Measurements from ENCODE around the gene SAPCD2. TPM values are rescaled to one million over a fixed set of nuclear protein-coding genes. Genes with fewer than 3 reads are reported as not detected.
"Not testable (repeated sequence)": the region's sequence is repeated elsewhere in the genome, so short reads cannot be mapped to it uniquely, and the experiment has no call there.

SAPCD2 gene, protein sequence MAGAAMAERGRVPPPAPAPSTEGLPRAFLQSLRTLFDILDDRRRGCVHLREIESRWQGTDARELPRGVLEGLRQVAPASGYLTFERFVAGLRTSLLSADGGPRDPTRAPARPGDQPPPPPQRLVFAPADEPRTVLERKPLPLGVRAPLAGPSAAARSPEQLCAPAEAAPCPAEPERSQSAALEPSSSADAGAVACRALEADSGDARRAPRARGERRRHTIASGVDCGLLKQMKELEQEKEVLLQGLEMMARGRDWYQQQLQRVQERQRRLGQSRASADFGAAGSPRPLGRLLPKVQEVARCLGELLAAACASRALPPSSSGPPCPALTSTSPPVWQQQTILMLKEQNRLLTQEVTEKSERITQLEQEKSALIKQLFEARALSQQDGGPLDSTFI
- 2.5 TPM for polyA plus RNA-seq (2012; ENCODE audit: missing spikeins)

- FAIRE-seq (peak; percentile 92), DNase-seq (ENCODE audit: insufficient read length) (peak; percentile 91)
Observed at GRCh38 chr9:137070201-137070905, at the start of gene SAPCD2. Gene SAPCD2 (minus strand): TSS chr9:137070557. CDS start chr9:137070460, 97 bp downstream.

GRCh38 chr9:137118092-137118603 is 47.8 kb upstream of the SAPCD2 start:
- FAIRE-seq; DNase-seq (ENCODE audit: insufficient read length): not testable (repeated sequence)

More at GRCh38 chr9:137070201-137070905, at the start of gene SAPCD2:
- TF ChIP-seq POLR2A (IDR thresholded peaks at IDR 0.05; ENCODE audit: low read depth, low read length): peak; percentile 43; the same call in 1 of the 2 replicates
- TF ChIP-seq TAF1 (IDR thresholded peaks at IDR 0.05; ENCODE audit: borderline replicate concordance, low read depth, low read length): no peak

GRCh38 chr9:137117269-137117731 is 46.9 kb upstream of the SAPCD2 start:
- DNase-seq (ENCODE audit: insufficient read length) (no peak), FAIRE-seq (no peak)
- TF ChIP-seq POLR2A (IDR thresholded peaks at IDR 0.05; ENCODE audit: low read depth, low read length) (no peak), TAF1 (IDR thresholded peaks at IDR 0.05; ENCODE audit: borderline replicate concordance, low read depth, low read length) (no peak), POLR2AphosphoS5 (IDR thresholded peaks at IDR 0.05; ENCODE audit: low read depth, low read length) (no peak)

GRCh38 chr9:137116728-137117127 is 46.4 kb upstream of the SAPCD2 start:
- FAIRE-seq (no peak), DNase-seq (ENCODE audit: insufficient read length) (no peak)
- TF ChIP-seq POLR2AphosphoS5 (IDR thresholded peaks at IDR 0.05; ENCODE audit: low read depth, low read length) (no peak), POLR2A (IDR thresholded peaks at IDR 0.05; ENCODE audit: low read depth, low read length) (no peak), TAF1 (IDR thresholded peaks at IDR 0.05; ENCODE audit: borderline replicate concordance, low read depth, low read length) (no peak)

DNA sequence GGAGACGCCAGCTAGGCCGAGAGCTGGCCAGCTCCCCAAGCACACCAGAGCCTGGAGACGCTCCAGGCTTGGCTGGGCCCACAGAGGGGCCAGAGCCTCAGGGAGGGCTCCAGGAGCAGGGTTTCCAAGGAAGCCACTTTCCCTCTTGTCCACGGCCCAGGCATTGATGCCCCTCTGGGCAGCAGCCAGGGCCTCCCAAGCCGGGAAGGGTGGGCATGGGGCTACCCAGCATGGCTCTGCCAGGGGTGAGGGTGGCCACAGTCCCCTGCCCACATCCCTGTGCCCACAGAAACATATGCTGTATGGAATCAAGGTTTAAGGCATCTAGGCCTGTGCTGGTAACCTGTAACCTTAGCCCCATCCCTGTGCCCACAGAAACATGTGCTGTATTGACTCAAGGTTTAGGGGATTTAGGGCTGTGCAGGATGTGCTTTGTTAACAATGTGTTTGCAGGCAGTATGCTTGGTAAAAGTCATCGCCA is 45.7 kb upstream of the SAPCD2 start:
- FAIRE-seq (no peak), DNase-seq (ENCODE audit: insufficient read length) (no peak)
- no peak for TF ChIP-seq POLR2A (IDR thresholded peaks at IDR 0.05; ENCODE audit: low read depth, low read length)
- TF ChIP-seq TAF1 (IDR thresholded peaks at IDR 0.05; ENCODE audit: borderline replicate concordance, low read depth, low read length): no peak
- TF ChIP-seq POLR2AphosphoS5 (IDR thresholded peaks at IDR 0.05; ENCODE audit: low read depth, low read length): no peak

DNA sequence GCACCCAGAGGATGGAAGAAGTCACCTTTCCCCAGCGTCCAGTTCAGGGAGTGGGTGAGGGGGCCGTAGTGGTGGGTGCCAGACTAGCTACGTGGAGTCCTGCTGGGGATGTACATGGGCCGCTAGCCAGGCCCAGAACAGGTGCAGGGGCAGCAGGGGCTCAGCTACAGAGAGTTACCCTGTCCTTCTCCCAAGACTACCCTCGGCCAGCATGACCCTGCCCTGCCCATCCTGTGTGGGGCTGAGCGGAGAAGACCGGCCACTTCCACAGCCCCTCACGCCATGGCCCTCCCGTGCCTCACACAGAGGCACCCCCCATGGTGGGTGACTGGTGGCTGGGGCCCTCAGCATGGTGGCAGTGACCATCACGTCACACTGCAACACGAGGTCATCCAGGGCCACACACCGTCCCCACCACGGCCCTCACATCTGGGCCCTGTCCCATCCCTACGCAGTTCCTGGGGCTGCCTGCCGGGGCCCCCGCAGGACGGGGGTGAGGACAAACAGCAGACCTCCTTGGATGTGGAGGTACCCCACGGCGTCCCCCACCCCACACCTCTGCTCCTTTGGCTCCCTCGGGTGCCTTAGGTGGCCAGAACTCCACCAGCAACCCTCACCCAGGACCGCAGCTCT is 45.2 kb upstream of the SAPCD2 start:
- no peak for DNase-seq (ENCODE audit: insufficient read length)
- TF ChIP-seq POLR2AphosphoS5 (IDR thresholded peaks at IDR 0.05; ENCODE audit: low read depth, low read length): no peak
- TF ChIP-seq POLR2A (IDR thresholded peaks at IDR 0.05; ENCODE audit: low read depth, low read length): no peak
- TF ChIP-seq TAF1 (IDR thresholded peaks at IDR 0.05; ENCODE audit: borderline replicate concordance, low read depth, low read length): no peak

GRCh38 chr9:137114613-137115393 is 44.4 kb upstream of the SAPCD2 start, which contains the start of gene DPP7:
Gene DPP7 (minus strand): TSS chr9:137114733. CDS start chr9:137114713, 20 bp downstream.
- DNase-seq (ENCODE audit: insufficient read length): peak; percentile 98
- peak; percentile 83 for FAIRE-seq
- TF ChIP-seq POLR2A (IDR thresholded peaks at IDR 0.05; ENCODE audit: low read depth, low read length) (peak; percentile 61; the same call in 1 of the 2 replicates), POLR2AphosphoS5 (IDR thresholded peaks at IDR 0.05; ENCODE audit: low read depth, low read length) (0 out of 2 replicates have a peak, but pooled peaks have one; percentile 36), TAF1 (IDR thresholded peaks at IDR 0.05; ENCODE audit: borderline replicate concordance, low read depth, low read length) (no peak)

More for the DNA sequence above, 45.2 kb upstream of the SAPCD2 start:
- FAIRE-seq: no peak

DNA sequence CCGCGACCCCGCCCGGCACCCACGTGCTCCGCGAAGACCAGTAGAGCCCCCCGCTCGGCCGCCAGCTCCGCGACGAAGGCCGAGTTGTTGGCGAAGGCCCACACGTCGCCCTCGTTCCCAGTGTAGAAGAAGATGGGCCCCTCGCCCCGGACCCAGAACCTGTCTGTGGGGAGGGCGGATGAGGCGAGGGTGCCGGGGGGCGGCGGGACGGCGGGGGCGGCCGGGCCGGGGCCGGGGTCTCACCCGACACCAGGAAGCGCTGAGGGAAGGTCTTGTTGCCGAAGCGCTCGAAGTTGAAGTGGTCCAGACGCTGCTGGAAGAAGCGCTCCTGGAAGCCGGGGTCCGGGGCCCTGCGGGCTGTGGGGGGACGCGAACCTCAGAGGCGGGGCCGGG is 43.9 kb upstream of the SAPCD2 start:
- TF ChIP-seq POLR2A (IDR thresholded peaks at IDR 0.05; ENCODE audit: low read depth, low read length) (no peak), POLR2AphosphoS5 (IDR thresholded peaks at IDR 0.05; ENCODE audit: low read depth, low read length) (no peak), TAF1 (IDR thresholded peaks at IDR 0.05; ENCODE audit: borderline replicate concordance, low read depth, low read length) (no peak)
- peak; percentile 67 for DNase-seq (ENCODE audit: insufficient read length)
- FAIRE-seq: no peak

- no peak for TF ChIP-seq TAF1 (IDR thresholded peaks at IDR 0.05; ENCODE audit: borderline replicate concordance, low read depth, low read length)
- TF ChIP-seq POLR2A (IDR thresholded peaks at IDR 0.05; ENCODE audit: low read depth, low read length): no peak
- TF ChIP-seq POLR2AphosphoS5 (IDR thresholded peaks at IDR 0.05; ENCODE audit: low read depth, low read length): no peak
- DNase-seq (ENCODE audit: insufficient read length) (peak; percentile 77), FAIRE-seq (peak; percentile 36)
Observed at GRCh38 chr9:137113385-137114159, 43.2 kb upstream of the SAPCD2 start.

Measured in GM12892 (cell line).